ENCODE measurements around the gene P2RX3.

- no peak for TF ChIP-seq CTCF (IDR thresholded peaks at IDR 0.05)
- no peak for TF ChIP-seq POLR2A (IDR thresholded peaks at IDR 0.05)
- TF ChIP-seq EP300 (IDR thresholded peaks at IDR 0.05) = no peak
Observed at GRCh38 chr11:57407010-57407920, 69.1 kb downstream of the P2RX3 start.

Data from tibial nerve (tissue), 4 donors.